Liver (tissue), 3 donors: ENCODE results near the gene HPRT1.

Experiments used
- REST ChIP-seq: IDR thresholded peaks from 2 replicates; pipeline ENCODE4 v1.6.1; 2016; ENCODE audit warnings: antibody characterized with exemption, mild to moderate bottlenecking
- SP1 ChIP-seq: IDR thresholded peaks from 2 replicates; pipeline ENCODE4 v1.6.1; 2018; ENCODE audit warnings: antibody characterized with exemption, mild to moderate bottlenecking
- TAF1 ChIP-seq: conservative IDR thresholded peaks from 2 replicates; pipeline ENCODE4 v1.6.1; 2016; ENCODE audit warnings: antibody characterized with exemption, mild to moderate bottlenecking
- TF ChIP-seq, protein P1 (sequence below): fragments of 150-350 bp; IDR thresholded peaks from 2 replicates; pipeline ENCODE4 v1.5.1; 2017; ENCODE audit warnings: improper control_type of control experiment, low read depth, low read length; ENCODE audit not compliant: missing input control
- TF ChIP-seq, protein P2 (sequence below): IDR thresholded peaks from 2 replicates; pipeline ENCODE4 v1.6.1; 2016; ENCODE audit warnings: antibody characterized with exemption
- donor health status: healthy.
- donor health status: healthy.

GRCh38 chrX:134537179-134537955, 77.4 kb downstream of the HPRT1 start:
- TF ChIP-seq, protein P1, sequence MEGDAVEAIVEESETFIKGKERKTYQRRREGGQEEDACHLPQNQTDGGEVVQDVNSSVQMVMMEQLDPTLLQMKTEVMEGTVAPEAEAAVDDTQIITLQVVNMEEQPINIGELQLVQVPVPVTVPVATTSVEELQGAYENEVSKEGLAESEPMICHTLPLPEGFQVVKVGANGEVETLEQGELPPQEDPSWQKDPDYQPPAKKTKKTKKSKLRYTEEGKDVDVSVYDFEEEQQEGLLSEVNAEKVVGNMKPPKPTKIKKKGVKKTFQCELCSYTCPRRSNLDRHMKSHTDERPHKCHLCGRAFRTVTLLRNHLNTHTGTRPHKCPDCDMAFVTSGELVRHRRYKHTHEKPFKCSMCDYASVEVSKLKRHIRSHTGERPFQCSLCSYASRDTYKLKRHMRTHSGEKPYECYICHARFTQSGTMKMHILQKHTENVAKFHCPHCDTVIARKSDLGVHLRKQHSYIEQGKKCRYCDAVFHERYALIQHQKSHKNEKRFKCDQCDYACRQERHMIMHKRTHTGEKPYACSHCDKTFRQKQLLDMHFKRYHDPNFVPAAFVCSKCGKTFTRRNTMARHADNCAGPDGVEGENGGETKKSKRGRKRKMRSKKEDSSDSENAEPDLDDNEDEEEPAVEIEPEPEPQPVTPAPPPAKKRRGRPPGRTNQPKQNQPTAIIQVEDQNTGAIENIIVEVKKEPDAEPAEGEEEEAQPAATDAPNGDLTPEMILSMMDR, result no peak
- TF ChIP-seq, protein P2, sequence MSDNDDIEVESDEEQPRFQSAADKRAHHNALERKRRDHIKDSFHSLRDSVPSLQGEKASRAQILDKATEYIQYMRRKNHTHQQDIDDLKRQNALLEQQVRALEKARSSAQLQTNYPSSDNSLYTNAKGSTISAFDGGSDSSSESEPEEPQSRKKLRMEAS, result no peak
- TF ChIP-seq TAF1 (no peak), REST (no peak), SP1 (no peak)
